GM12891 (cell line): ENCODE data around the gene KCTD2.
A peak's percentile ranks its signal among the peaks of the same experiment; 100 is the strongest.

Source experiments
- POLR2A ChIP-seq: IDR thresholded peaks from 2 replicates; pipeline ENCODE4 v1.6.1; 2011; ENCODE audit warnings: low read depth, low read length, control low read depth
- POLR2AphosphoS5 ChIP-seq: IDR thresholded peaks from 2 replicates; pipeline ENCODE4 v1.6.1; 2011; ENCODE audit warnings: low read depth, low read length, control low read depth
- TAF1 ChIP-seq: IDR thresholded peaks from 2 replicates; pipeline ENCODE4 v1.6.1; 2011; ENCODE audit warnings: low read depth, low read length, control low read depth

DNA sequence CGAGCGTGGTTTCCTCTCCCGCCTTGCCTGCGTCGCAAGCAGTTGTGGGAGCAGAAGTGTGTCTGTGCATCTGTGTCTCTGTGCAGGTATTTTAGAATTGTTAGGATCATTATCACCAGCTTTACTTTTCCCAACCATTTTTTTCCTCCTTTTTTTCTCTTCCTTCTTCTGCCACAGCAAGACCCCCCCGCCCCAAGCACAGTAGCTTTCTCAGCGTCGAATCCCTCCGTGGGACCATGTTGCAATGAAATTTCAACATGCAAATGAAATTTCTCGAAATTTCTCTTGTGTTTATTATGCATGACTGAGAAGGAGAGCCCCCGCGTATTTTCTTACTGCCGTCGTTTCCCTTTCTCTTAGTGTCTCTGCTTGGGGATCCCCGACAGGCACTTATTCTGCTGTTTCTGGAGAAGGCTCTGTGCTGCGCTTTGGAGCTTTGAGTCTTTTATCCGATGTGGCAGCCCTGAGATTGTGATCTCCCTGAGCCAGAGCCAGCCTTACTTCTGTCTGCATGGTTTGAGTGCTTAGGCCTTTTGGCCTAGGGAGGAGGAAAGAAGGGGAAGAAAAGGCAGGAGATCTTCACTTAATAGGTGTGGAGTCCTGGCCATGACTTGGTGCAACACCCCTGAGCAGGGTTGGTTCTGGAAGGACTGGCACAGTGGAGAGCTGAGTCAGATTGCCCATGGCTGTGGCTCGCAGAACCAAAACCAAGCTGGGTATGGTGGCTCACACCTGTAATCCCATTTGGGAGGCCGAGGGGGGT, 67.7 kb downstream of the KCTD2 start:
- TF ChIP-seq POLR2A: no peak
- no peak for TF ChIP-seq POLR2AphosphoS5
- TF ChIP-seq TAF1: 0 out of 2 replicates have a peak, but pooled peaks have one; percentile 7
